AG04449 (cell line): Measurements from ENCODE around the gene TSPAN17.

Experiments used
- CTCF ChIA-PET: fragments of 350-600 bp; formaldehyde crosslinking; extraction: SDS; loops from one replicate; lab custom pipeline; 2021; ENCODE audit warnings: antibody characterized with exemption; lab: Yijun Ruan, JAX
- POLR2A ChIA-PET: fragments of 400-600, 350-600 bp; formaldehyde crosslinking; extraction: SDS; loops from one replicate; lab custom pipeline; 2020; ENCODE audit warnings: antibody characterized with exemption, inconsistent platforms; lab: Yijun Ruan, JAX
- DNase-seq: peaks from one replicate; pipeline ENCODE4 v3.0.0-alpha.2; 2010; ENCODE audit warnings: low read depth, low spot score
- H3K4me3 ChIP-seq: 2 replicates; pipeline ENCODE4 v1.5.1; 2011; ENCODE audit warnings: low read depth, mild to moderate bottlenecking, control low read depth, low read length
- TF ChIP-seq, protein P1 (sequence below): IDR thresholded peaks from one replicate; pipeline ENCODE4 v1.5.1; 2011; ENCODE audit warnings: mild to moderate bottlenecking, moderate library complexity, low read length, control low read depth, inconsistent platforms; ENCODE audit not compliant: insufficient read depth; ENCODE audit errors: missing control alignments

The TSPAN17 gene

DNA sequence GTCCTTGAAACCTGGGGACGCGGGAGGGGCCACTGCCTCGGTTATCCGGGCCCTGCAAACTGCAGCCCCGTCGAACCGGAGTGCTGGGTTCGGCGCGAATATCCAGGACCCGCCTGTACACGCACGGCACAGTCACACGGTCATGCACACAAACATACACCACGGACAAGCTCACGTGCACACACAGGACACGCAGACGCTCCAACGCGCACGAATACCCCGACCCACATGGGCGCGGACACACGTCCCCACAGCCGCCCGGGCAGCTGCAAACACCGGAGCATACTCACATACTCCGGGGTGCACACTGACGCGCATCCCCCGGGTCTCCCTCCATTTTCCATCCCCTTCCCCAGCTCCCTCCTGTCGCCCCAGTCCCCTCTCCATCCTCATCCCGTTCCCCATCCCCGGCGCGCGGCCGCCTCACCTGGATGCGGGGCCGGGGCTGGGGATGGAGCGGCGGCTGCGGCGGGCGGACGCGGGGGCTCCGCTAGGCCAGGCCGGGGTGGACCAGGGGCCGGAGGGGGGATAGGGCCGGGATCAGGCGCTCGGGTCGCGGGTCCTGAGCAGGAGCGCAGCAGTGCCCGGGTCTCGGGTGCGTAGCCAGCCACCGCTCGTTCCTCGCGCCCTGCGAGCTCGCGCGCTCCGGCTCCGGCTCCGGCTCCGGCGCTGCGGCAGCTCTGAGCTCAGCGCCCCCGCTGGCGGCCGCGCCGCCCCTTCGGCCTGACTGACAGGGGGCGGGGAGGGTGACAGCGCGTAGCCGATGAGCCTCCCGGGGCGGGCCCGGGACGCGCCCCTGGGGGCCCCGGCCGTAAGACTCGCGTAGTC, 17.2 kb upstream of the TSPAN17 start, which contains the start of the genes EIF4E1B and SNCB:
EIF4E1B (plus strand) TSS at position 823 of the 828 bp plus-strand sequence. CDS start 12,113 bp downstream, outside the sequence.
SNCB (minus strand) TSS at position 682 of the 828 bp plus-strand sequence. CDS start 880 bp downstream, outside the sequence.
- H3K4me3 ChIP-seq: peak within 1 kb of the TSS; percentile 45
- TF ChIP-seq, protein P1, sequence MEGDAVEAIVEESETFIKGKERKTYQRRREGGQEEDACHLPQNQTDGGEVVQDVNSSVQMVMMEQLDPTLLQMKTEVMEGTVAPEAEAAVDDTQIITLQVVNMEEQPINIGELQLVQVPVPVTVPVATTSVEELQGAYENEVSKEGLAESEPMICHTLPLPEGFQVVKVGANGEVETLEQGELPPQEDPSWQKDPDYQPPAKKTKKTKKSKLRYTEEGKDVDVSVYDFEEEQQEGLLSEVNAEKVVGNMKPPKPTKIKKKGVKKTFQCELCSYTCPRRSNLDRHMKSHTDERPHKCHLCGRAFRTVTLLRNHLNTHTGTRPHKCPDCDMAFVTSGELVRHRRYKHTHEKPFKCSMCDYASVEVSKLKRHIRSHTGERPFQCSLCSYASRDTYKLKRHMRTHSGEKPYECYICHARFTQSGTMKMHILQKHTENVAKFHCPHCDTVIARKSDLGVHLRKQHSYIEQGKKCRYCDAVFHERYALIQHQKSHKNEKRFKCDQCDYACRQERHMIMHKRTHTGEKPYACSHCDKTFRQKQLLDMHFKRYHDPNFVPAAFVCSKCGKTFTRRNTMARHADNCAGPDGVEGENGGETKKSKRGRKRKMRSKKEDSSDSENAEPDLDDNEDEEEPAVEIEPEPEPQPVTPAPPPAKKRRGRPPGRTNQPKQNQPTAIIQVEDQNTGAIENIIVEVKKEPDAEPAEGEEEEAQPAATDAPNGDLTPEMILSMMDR: no peak
- DNase-seq: no peak
- ChIA-PET CTCF (interaction anchor here (0.8 to 1.7 kb wide), 10 partner anchors 8 to 56 kb away, joined by 3 to 9 read pairs (median 4); no protein-coding TSS in a partner anchor), POLR2A (interaction anchor here (0.7 kb wide), 1 partner anchor 245 kb away, joined by 3 read pairs; no protein-coding TSS in a partner anchor)

DNA sequence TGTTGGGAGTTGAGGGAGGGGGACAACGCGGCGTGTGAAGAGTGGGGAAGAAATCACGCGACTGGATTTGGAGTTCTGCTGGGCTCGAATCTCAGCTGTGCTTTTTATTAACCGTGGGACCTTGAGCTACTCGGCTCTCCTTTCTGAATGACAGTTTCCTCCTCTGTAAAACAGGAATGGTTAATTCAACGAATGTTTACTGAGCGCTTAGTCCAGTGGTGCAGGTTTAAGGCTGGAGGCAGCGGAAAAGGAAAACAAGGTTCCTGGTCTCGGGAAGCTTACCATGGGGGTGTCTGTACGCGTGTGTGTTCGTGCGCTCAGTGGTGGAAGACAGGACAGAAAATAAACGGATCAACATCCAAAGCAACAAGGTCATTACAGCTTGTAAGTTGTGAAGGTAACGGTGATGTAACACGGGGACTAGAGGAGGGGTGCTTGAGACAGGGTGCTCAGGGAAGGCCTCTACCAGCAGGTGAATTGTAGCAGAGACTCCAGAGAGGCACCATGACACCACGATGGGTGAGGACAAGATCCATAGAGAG, 16.5 kb upstream of the TSPAN17 start:
- H3K4me3 ChIP-seq: peak overlapping the region; percentile 45
- TF ChIP-seq, protein P1: no peak
- POLR2A ChIA-PET: interaction anchor here (0.7 kb wide), 1 partner anchor 245 kb away, joined by 3 read pairs; no protein-coding TSS in a partner anchor
- DNase-seq: no peak
- CTCF ChIA-PET: interaction anchor here (0.8 to 1.7 kb wide), 9 partner anchors 8 to 57 kb away, joined by 3 to 9 read pairs (median 4); no protein-coding TSS in a partner anchor

DNA sequence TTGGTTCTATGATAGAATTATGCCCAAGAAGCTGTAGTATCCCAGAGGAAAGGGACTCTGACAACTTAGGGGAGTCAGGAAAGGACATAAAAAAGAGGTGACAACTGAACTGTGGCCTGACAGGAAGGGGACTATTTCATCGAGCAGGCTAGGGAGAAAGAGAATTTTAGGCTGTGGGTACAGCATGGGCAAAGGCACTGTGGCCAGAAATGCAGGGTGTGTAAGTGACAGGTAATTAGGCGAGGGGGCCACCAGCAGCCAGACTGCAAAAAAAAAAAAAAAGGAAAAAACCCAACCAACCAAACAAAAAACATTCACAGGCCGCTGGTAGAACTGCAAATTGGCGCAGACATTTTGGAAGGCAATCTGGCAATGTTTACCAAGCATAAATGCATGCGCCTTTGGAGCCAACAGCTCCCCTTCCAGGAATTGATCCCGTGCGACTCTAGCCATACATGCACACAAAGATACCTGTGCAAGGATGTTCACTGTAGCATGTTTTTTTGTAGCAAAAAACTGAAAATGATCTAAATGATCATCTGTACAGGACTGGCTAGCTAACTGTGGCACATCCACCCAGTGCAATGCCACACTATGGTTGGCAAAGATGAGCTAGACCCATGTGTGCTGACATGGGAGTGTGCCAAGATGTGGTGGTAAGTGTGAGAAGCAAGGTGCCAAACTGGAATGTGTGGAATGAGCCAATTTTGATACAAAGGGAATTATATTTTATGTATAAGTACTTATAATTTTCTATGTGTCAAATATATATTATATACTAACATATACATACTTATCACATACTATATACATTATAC, 15.7 kb upstream of the TSPAN17 start:
- TF ChIP-seq, protein P1: no peak
- POLR2A ChIA-PET: no interaction called here
- no peak overlapping the region for H3K4me3 ChIP-seq
- no peak for DNase-seq
- CTCF ChIA-PET: interaction anchor here (1.1 to 1.7 kb wide), 7 partner anchors 8 to 58 kb away, joined by 3 to 9 read pairs (median 4); no protein-coding TSS in a partner anchor

DNA sequence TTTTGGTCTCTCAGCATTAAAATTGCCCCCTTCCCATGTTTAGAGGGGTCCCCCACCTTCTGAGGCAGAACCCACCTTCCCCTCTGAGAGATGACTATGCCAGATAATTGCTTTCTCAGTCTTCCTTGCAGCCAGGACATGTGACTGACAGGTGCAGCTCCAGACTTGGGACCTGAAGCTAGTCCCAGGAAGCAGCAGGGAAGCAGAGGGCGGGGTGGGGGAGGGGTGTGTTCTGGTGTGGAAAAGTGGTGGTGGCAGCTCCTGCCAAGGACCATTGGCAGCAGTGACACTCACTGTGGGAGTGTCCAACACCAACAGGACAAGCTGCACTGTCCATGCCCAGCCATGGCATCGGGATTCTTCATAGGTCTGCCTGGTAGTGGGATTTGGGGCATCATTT, 14.5 kb upstream of the TSPAN17 start:
- TF ChIP-seq, protein P1: no peak
- DNase-seq: no peak
- ChIA-PET POLR2A (interaction anchor here (2.5 kb wide), 1 partner anchor 14 kb away, joined by 8 read pairs; the partner anchor contains the start of gene TSPAN17), CTCF (interaction anchor here (1.1 to 1.5 kb wide), 2 partner anchors 11 to 13 kb away, joined by 3 to 4 read pairs; no protein-coding TSS in a partner anchor)
- H3K4me3 ChIP-seq: no peak overlapping the region

DNA sequence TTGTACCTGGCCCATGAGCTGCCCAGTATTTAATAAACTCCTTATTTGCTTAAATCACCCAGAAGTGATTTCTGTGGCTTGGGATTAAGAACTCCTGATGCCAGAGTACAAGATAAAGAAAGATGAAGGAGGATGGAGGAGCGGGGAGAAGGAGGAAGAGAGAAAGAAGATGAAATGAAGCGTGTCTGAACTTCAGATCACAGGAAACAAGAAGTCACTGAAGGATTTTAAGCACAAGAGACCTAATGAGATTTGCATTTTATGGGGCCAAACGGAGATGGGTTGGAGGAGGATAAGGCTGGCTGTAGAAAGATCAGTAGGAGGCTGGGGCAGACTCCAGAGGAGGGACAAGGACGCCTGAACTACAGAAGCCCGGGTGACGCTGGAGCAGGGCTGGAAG, 13.7 kb upstream of the TSPAN17 start:
- POLR2A ChIA-PET: interaction anchor here (2.5 kb wide), 1 partner anchor 13 kb away, joined by 8 read pairs; the partner anchor contains the start of gene TSPAN17
- no peak overlapping the region for H3K4me3 ChIP-seq
- TF ChIP-seq, protein P1: no peak
- DNase-seq: no peak
- CTCF ChIA-PET: interaction anchor here (1.1 kb wide), 1 partner anchor 11 kb away, joined by 3 read pairs; no protein-coding TSS in a partner anchor
